Mesangial cell (primary cell): Measurements from ENCODE around the gene SF3A1. TPM values are rescaled to one million over a fixed set of nuclear protein-coding genes. Genes with fewer than 3 reads are reported as not detected.

Experiments
- total RNA-seq: library from RNA; depleted of rRNA; stranded (reverse); fragments of >200 nt; gene quantifications from 2 replicates; pipeline ENCODE4 v1.2.3, GENCODE V29; 2015

Gene SF3A1
- 49.6 and 50.7 TPM in 2 replicates for total RNA-seq

GRCh38 chr22:30356449-30357235 lies at the start of gene SF3A1, which contains the start of gene CCDC157:
Gene SF3A1, minus strand, starts transcription at chr22:30356894. Its CDS starts 102 bp downstream, at chr22:30356792.
Gene CCDC157, plus strand, starts transcription at chr22:30357007. Its CDS starts 8,994 bp downstream, at chr22:30366001.

GRCh38 chr22:30396871-30397655 lies 40.4 kb upstream of the SF3A1 start, which contains the start of gene SEC14L2:
Gene SEC14L2, plus strand, starts transcription at chr22:30397018. Its CDS starts 99 bp downstream, at chr22:30397117.

GRCh38 chr22:30386960-30387827 lies 30.5 kb upstream of the SF3A1 start, which contains the start of gene RNF215:
Gene RNF215, minus strand, starts transcription at chr22:30387411. Its CDS starts 98 bp downstream, at chr22:30387313.

GRCh38 chr22:30326706-30327362 lies 29.9 kb downstream of the SF3A1 start, which contains the start of gene TBC1D10A:
Gene TBC1D10A, minus strand, starts transcription at chr22:30326941. Its CDS starts 60 bp downstream, at chr22:30326881.

GRCh38 chr22:30289141-30289979 lies 67.3 kb downstream of the SF3A1 start, which contains the start of gene CASTOR1:
Gene CASTOR1, minus strand, starts transcription at chr22:30289505. Its CDS starts 8 bp downstream, at chr22:30289497.

Other genes starting within 250 kb of the SF3A1 start
- 42.5 and 60.8 TPM in 2 replicates for gene LIF, start 110.1 kb downstream of the SF3A1 start, total RNA-seq
- gene OSM, start 90.0 kb downstream of the SF3A1 start, total RNA-seq = not detected in 2 replicates
- 7.3 and 13.3 TPM in 2 replicates for gene CASTOR1, start 67.4 kb downstream of the SF3A1 start, total RNA-seq
- gene TBC1D10A, start 30.0 kb downstream of the SF3A1 start, total RNA-seq = 15.8 and 16.6 TPM in 2 replicates
- 4.6 and 7.0 TPM in 2 replicates for gene CCDC157, start 113 bp upstream of the SF3A1 start, total RNA-seq
- gene RNF215, start 30.5 kb upstream of the SF3A1 start, total RNA-seq = 17.3 and 25.2 TPM in 2 replicates
- gene SEC14L2, start 40.1 kb upstream of the SF3A1 start, total RNA-seq = 28.3 and 30.3 TPM in 2 replicates
- 15.5 and 75.1 TPM in 2 replicates for gene MTFP1, start 68.9 kb upstream of the SF3A1 start, total RNA-seq
- not detected in 2 replicates for gene SEC14L3, start 115.1 kb upstream of the SF3A1 start, total RNA-seq
- not detected in 2 replicates for gene SEC14L4, start 148.8 kb upstream of the SF3A1 start, total RNA-seq
- gene SEC14L6, start 189.8 kb upstream of the SF3A1 start, total RNA-seq = 4.7 and 8.1 TPM in 2 replicates
- gene GAL3ST1, start 217.8 kb upstream of the SF3A1 start, total RNA-seq = 5.7 and 22.3 TPM in 2 replicates
- gene PES1, start 235.0 kb upstream of the SF3A1 start, total RNA-seq = 55.5 and 80.2 TPM in 2 replicates